ENCODE results near the gene TSLP. TPM values are rescaled to one million over a fixed set of nuclear protein-coding genes. Genes with fewer than 3 reads are reported as not detected.

TSLP gene
- total RNA-seq, 2 donors from 2014 or later = 0.51 to 0.53 TPM

- 100% methylated on average over 1 of the region's 1 CpG; no CpG with 5 or more reads in 1 of the 2 experiments for WGBS, 2 experiments (ENCODE audit: insufficient coverage in 1 of 2, insufficient read length in 1 of 2)
- no peak for TF ChIP-seq CTCF (conservative IDR thresholded peaks at IDR 0.05)
- Histone ChIP-seq H3K36me3 (ENCODE audit: control insufficient read depth, insufficient read depth, low read length) (peaks cover 71% of the 10 kb centered on the region), H3K9me3 (ENCODE audit: control insufficient read depth, low read length) (no peaks in the 10 kb centered on the region), H3K4me3 (ENCODE audit: low read length) (no peak overlapping the region), H3K9ac (ENCODE audit: extremely low read depth, low read length, poor library complexity, severe bottlenecking) (no peak overlapping the region), H3K27ac (ENCODE audit: low read depth, low read length) (no peak overlapping the region), H3K4me1 (ENCODE audit: control insufficient read depth, insufficient read depth, low read length) (no peaks in the 10 kb centered on the region), H3K27me3 (ENCODE audit: control insufficient read depth, insufficient read depth, low read length, poor library complexity, severe bottlenecking) (no peaks in the 10 kb centered on the region)
- Mint-ChIP-seq H3K4me3 (no peak overlapping the region), H3K27ac (no peak overlapping the region), H3K36me3 (ENCODE audit: low read depth) (peaks cover 38% of the 10 kb centered on the region), H3K4me1 (no peaks in the 10 kb centered on the region), H3K9me3 (no peaks in the 10 kb centered on the region), H3K27me3 (ENCODE audit: insufficient read depth) (no peaks in the 10 kb centered on the region)
- no peak for DNase-seq
Measured at GRCh38 chr5:111099058-111099778, 27.7 kb downstream of the TSLP start.

GRCh38 chr5:111106320-111106948, 34.9 kb downstream of the TSLP start:
- H3K4me1 ChIP-seq (ENCODE audit: control insufficient read depth, insufficient read depth, low read length) = no peaks in the 10 kb centered on the region
- Mint-ChIP-seq H3K36me3 (ENCODE audit: low read depth) (peaks cover 51% of the 10 kb centered on the region), H3K4me3 (no peak overlapping the region), H3K9me3 (no peaks in the 10 kb centered on the region), H3K27ac (no peak overlapping the region), H3K27me3 (ENCODE audit: insufficient read depth) (no peaks in the 10 kb centered on the region), H3K4me1 (no peaks in the 10 kb centered on the region)
- H3K36me3 ChIP-seq (ENCODE audit: control insufficient read depth, insufficient read depth, low read length) = peaks cover 92% of the 10 kb centered on the region
- H3K27me3 ChIP-seq (ENCODE audit: control insufficient read depth, insufficient read depth, low read length, poor library complexity, severe bottlenecking) = no peaks in the 10 kb centered on the region
- WGBS, 2 experiments (ENCODE audit: insufficient coverage in 1 of 2, insufficient read length in 1 of 2) = 95% methylated on average over 2 of the region's 2 CpGs; no CpG with 5 or more reads in 1 of the 2 experiments
- no peaks in the 10 kb centered on the region for H3K9me3 ChIP-seq (ENCODE audit: control insufficient read depth, low read length)
- no peak for DNase-seq
- H3K27ac ChIP-seq (ENCODE audit: low read depth, low read length) = no peak overlapping the region
- H3K9ac ChIP-seq (ENCODE audit: extremely low read depth, low read length, poor library complexity, severe bottlenecking) = no peak overlapping the region
- no peak overlapping the region for H3K4me3 ChIP-seq (ENCODE audit: low read length)
- TF ChIP-seq CTCF (conservative IDR thresholded peaks at IDR 0.05) = no peak

GRCh38 chr5:111107371-111107770, 35.9 kb downstream of the TSLP start:
- no peak for TF ChIP-seq CTCF (conservative IDR thresholded peaks at IDR 0.05)
- Histone ChIP-seq H3K9ac (ENCODE audit: extremely low read depth, low read length, poor library complexity, severe bottlenecking) (no peak overlapping the region), H3K4me3 (ENCODE audit: low read length) (no peak overlapping the region), H3K4me1 (ENCODE audit: control insufficient read depth, insufficient read depth, low read length) (no peaks in the 10 kb centered on the region), H3K36me3 (ENCODE audit: control insufficient read depth, insufficient read depth, low read length) (peaks cover 85% of the 10 kb centered on the region), H3K27me3 (ENCODE audit: control insufficient read depth, insufficient read depth, low read length, poor library complexity, severe bottlenecking) (no peaks in the 10 kb centered on the region), H3K9me3 (ENCODE audit: control insufficient read depth, low read length) (no peaks in the 10 kb centered on the region), H3K27ac (ENCODE audit: low read depth, low read length) (no peak overlapping the region)
- H3K27me3 Mint-ChIP-seq (ENCODE audit: insufficient read depth) = no peaks in the 10 kb centered on the region
- no peak overlapping the region for H3K4me3 Mint-ChIP-seq
- peaks cover 56% of the 10 kb centered on the region for H3K36me3 Mint-ChIP-seq (ENCODE audit: low read depth)
- no peaks in the 10 kb centered on the region for H3K4me1 Mint-ChIP-seq
- no peak overlapping the region for H3K27ac Mint-ChIP-seq
- 93% methylated on average over 2 of the region's 2 CpGs; no CpG with 5 or more reads in 1 of the 2 experiments for WGBS, 2 experiments (ENCODE audit: insufficient coverage in 1 of 2, insufficient read length in 1 of 2)
- no peaks in the 10 kb centered on the region for H3K9me3 Mint-ChIP-seq
- no peak for DNase-seq
